ENCODE measurements around the gene TMEM150C. TPM values are rescaled to one million over a fixed set of nuclear protein-coding genes. Genes with fewer than 3 reads are reported as not detected.

Gene TMEM150C
- total and polyA plus RNA-seq, 7 donors, result 1.2 to 25.7 (median 11.2) TPM

DNA sequence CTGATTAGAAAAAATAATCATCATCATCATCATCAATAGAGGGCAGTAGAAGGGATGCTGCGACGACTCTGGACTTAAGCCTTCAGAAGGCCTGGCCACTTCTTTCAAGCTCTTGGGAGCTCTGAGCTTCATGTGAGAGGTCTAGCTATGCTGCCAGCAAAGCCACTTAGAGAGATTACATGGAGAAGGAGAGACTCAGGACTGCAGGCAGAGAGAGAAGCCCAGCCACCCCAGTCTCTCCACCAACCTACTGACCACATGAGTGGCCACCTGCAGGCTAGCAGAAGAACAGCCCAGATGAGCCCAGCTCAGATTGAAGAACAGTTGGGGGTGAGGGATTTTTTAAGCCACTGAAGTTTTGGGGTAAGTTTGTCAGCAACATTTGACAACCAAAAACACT is 17.1 kb upstream of the TMEM150C start:
- 82 to 86% methylated on average over 2 of the region's 2 CpGs for WGBS, 2 donors
- H3K4me1 ChIP-seq, result no peaks in the 10 kb centered on the region
- intact Hi-C loops (cut with DNase I), result no loop called here
- H3K36me3 ChIP-seq, result no peaks in the 10 kb centered on the region
- H3K4me3 ChIP-seq, result no peak overlapping the region
- H3K27me3 ChIP-seq, result no peaks in the 10 kb centered on the region
- no peak for DNase-seq
- no peak overlapping the region for H3K27ac ChIP-seq
- H3K9me3 ChIP-seq, result no peaks in the 10 kb centered on the region
- TF ChIP-seq POLR2A (IDR thresholded peaks at IDR 0.05), result no peak
- TF ChIP-seq POLR2AphosphoS5 (IDR thresholded peaks at IDR 0.05), result no peak
- TF ChIP-seq EP300 (IDR thresholded peaks at IDR 0.05), result no peak
- TF ChIP-seq, protein P1, sequence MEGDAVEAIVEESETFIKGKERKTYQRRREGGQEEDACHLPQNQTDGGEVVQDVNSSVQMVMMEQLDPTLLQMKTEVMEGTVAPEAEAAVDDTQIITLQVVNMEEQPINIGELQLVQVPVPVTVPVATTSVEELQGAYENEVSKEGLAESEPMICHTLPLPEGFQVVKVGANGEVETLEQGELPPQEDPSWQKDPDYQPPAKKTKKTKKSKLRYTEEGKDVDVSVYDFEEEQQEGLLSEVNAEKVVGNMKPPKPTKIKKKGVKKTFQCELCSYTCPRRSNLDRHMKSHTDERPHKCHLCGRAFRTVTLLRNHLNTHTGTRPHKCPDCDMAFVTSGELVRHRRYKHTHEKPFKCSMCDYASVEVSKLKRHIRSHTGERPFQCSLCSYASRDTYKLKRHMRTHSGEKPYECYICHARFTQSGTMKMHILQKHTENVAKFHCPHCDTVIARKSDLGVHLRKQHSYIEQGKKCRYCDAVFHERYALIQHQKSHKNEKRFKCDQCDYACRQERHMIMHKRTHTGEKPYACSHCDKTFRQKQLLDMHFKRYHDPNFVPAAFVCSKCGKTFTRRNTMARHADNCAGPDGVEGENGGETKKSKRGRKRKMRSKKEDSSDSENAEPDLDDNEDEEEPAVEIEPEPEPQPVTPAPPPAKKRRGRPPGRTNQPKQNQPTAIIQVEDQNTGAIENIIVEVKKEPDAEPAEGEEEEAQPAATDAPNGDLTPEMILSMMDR (IDR thresholded peaks at IDR 0.05), result no peak

DNA sequence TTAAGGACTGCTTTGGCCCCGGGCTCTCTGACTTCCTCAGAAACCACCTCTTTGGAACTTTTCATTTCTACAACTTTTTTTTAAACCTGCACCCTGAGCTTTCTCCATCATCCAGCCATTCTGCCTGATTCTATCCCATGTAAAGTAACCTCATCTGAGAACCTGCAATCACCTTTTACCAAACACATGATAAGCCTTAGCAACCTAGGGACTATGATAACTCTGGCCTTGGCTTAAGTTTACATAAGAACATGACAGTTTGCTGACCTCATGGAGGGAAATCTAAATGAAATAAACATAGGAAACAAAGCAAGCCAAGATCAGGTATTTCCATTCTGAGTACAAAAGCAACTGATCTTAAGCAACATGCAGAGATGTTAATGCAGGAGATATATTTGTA is 15.7 kb upstream of the TMEM150C start:
- H3K27me3 ChIP-seq, result no peaks in the 10 kb centered on the region
- 89 to 90% methylated on average over 1 of the region's 1 CpG for WGBS, 2 donors
- intact Hi-C loops (cut with DNase I), result no loop called here
- no peak for TF ChIP-seq POLR2AphosphoS5 (IDR thresholded peaks at IDR 0.05)
- no peak for TF ChIP-seq POLR2A (IDR thresholded peaks at IDR 0.05)
- TF ChIP-seq, protein P1 (IDR thresholded peaks at IDR 0.05), result no peak
- no peak for TF ChIP-seq EP300 (IDR thresholded peaks at IDR 0.05)
- DNase-seq, result no peak
- no peaks in the 10 kb centered on the region for H3K9me3 ChIP-seq
- no peak overlapping the region for H3K4me3 ChIP-seq
- no peaks in the 10 kb centered on the region for H3K4me1 ChIP-seq
- H3K36me3 ChIP-seq, result no peaks in the 10 kb centered on the region
- no peak overlapping the region for H3K27ac ChIP-seq

GRCh38 chr4:82569727-82570126 is 7.9 kb upstream of the TMEM150C start:
- H3K27me3 ChIP-seq, result no peaks in the 10 kb centered on the region
- H3K9me3 ChIP-seq, result no peaks in the 10 kb centered on the region
- H3K4me3 ChIP-seq, result no peak overlapping the region
- no peak for DNase-seq
- no peaks in the 10 kb centered on the region for H3K36me3 ChIP-seq
- intact Hi-C loops (cut with DNase I), result no loop called here
- H3K27ac ChIP-seq, result no peak overlapping the region
- 67 to 69% methylated on average over 3 of the region's 3 CpGs for WGBS, 2 donors
- TF ChIP-seq POLR2AphosphoS5 (IDR thresholded peaks at IDR 0.05) (no peak), POLR2A (IDR thresholded peaks at IDR 0.05) (no peak), EP300 (IDR thresholded peaks at IDR 0.05) (no peak)
- TF ChIP-seq, protein P1 (IDR thresholded peaks at IDR 0.05), result no peak
- H3K4me1 ChIP-seq, result no peaks in the 10 kb centered on the region

GRCh38 chr4:82569076-82569475 is 7.3 kb upstream of the TMEM150C start:
- intact Hi-C loops (cut with DNase I), result no loop called here
- H3K4me1 ChIP-seq, result no peaks in the 10 kb centered on the region
- H3K27ac ChIP-seq, result no peak overlapping the region
- H3K36me3 ChIP-seq, result no peaks in the 10 kb centered on the region
- no peaks in the 10 kb centered on the region for H3K27me3 ChIP-seq
- DNase-seq, result no peak
- no peak overlapping the region for H3K4me3 ChIP-seq
- TF ChIP-seq POLR2A (IDR thresholded peaks at IDR 0.05), result no peak
- TF ChIP-seq, protein P1 (IDR thresholded peaks at IDR 0.05), result no peak
- no peak for TF ChIP-seq POLR2AphosphoS5 (IDR thresholded peaks at IDR 0.05)
- no peak for TF ChIP-seq EP300 (IDR thresholded peaks at IDR 0.05)
- 91 to 93% methylated on average over 5 of the region's 5 CpGs for WGBS, 2 donors
- H3K9me3 ChIP-seq, result no peaks in the 10 kb centered on the region

GRCh38 chr4:82567444-82567843 is 5.7 kb upstream of the TMEM150C start:
- intact Hi-C loops (cut with DNase I), result no loop called here
- Histone ChIP-seq H3K9me3 (no peaks in the 10 kb centered on the region), H3K27ac (no peak overlapping the region), H3K36me3 (no peaks in the 10 kb centered on the region), H3K4me3 (no peak overlapping the region), H3K4me1 (no peaks in the 10 kb centered on the region), H3K27me3 (no peaks in the 10 kb centered on the region)
- TF ChIP-seq POLR2A (IDR thresholded peaks at IDR 0.05) (no peak), POLR2AphosphoS5 (IDR thresholded peaks at IDR 0.05) (no peak), EP300 (IDR thresholded peaks at IDR 0.05) (no peak)
- TF ChIP-seq, protein P1 (IDR thresholded peaks at IDR 0.05), result no peak
- WGBS, 2 donors, result 91 to 96% methylated on average over 7 of the region's 7 CpGs
- no peak for DNase-seq
